Right atrium auricular region (tissue), 2 donors: ENCODE data around the gene XIST. TPM values are rescaled to one million over a fixed set of nuclear protein-coding genes. Genes with fewer than 3 reads are reported as not detected.

ENCODE experiments used
- DNase-seq: peaks from one replicate; pipeline ENCODE4 v3.0.0-alpha.2; 2019; ENCODE audit warnings: low spot score
- H3K27ac ChIP-seq, 2 donors: fragments of 200-600 bp; sonication (generic); 1 replicate in 1 of 2; 2 replicates in 1 of 2; pipeline ENCODE4 v1.5.1; 2016 to 2019
- H3K27me3 ChIP-seq, 2 donors: fragments of 200-600 bp; sonication (generic); one replicate each; pipeline versions ENCODE4 v1.5.1 to v1.6.0; 2017 to 2019
- H3K36me3 ChIP-seq: fragments of 200-600 bp; sonication (generic); one replicate; pipeline ENCODE4 v1.5.1; 2016
- H3K4me1 ChIP-seq, 2 donors: fragments of 200-600 bp; sonication (generic); one replicate each; pipeline versions ENCODE4 v1.5.1 to v1.6.0; 2017 to 2019
- H3K4me3 ChIP-seq, 2 donors: fragments of 200-600 bp; sonication (generic); 1 replicate in 1 of 2; 2 replicates in 1 of 2; pipeline ENCODE4 v1.5.1; 2017 to 2019; ENCODE audit warnings: mild to moderate bottlenecking in 1 of 2, moderate library complexity in 1 of 2
- H3K9me3 ChIP-seq, 2 donors: fragments of 200-600 bp; sonication (generic); one replicate each; pipeline ENCODE4 v1.5.1; 2019
- CTCF ChIP-seq, 2 donors: fragments of 200-600 bp; sonication (generic); IDR thresholded peaks; one replicate each; pipeline ENCODE4 v1.5.1; 2019; ENCODE audit warnings: antibody characterized with exemption in 2 of 2
- total RNA-seq, 2 donors: library from RNA; depleted of rRNA; stranded (reverse); fragments of >200 nt; gene quantifications; one replicate each; pipeline ENCODE4 v1.1.0, GENCODE V29; 2016

XIST gene
- total RNA-seq, 2 donors from 2014 or later = 73.0 to 81.0 TPM

GRCh38 chrX:73836956-73837477 is 15.5 kb downstream of the XIST start:
- no peaks in the 10 kb centered on the region for H3K36me3 ChIP-seq
- TF ChIP-seq CTCF (IDR thresholded peaks at IDR 0.05) = no peak
- peaks cover 0 to 24% of the 10 kb centered on the region in 2 donors for H3K4me1 ChIP-seq
- no peak for DNase-seq
- H3K4me3 ChIP-seq = no peak overlapping the region
- H3K27ac ChIP-seq = no peak overlapping the region
- H3K27me3 ChIP-seq = no peaks in the 10 kb centered on the region
- no peaks in the 10 kb centered on the region for H3K9me3 ChIP-seq

- TF ChIP-seq CTCF (IDR thresholded peaks at IDR 0.05) = no peak
- no peaks in the 10 kb centered on the region for H3K27me3 ChIP-seq
- no peak overlapping the region for H3K4me3 ChIP-seq
- peaks cover 0 to 9% of the 10 kb centered on the region in 2 donors for H3K4me1 ChIP-seq
- peaks cover 17% of the 10 kb centered on the region for H3K36me3 ChIP-seq
- no peak overlapping the region for H3K27ac ChIP-seq
- DNase-seq = no peak
- no peaks in the 10 kb centered on the region for H3K9me3 ChIP-seq
These were observed 18.3 kb downstream of the XIST start for GRCh38 chrX:73834219-73834618.

- DNase-seq = no peak
- H3K4me1 ChIP-seq = peaks cover 0 to 6% of the 10 kb centered on the region in 2 donors
- no peak for TF ChIP-seq CTCF (IDR thresholded peaks at IDR 0.05)
- H3K4me3 ChIP-seq = no peak overlapping the region
- H3K36me3 ChIP-seq = peaks cover 35% of the 10 kb centered on the region
- H3K27ac ChIP-seq = no peak overlapping the region
- no peaks in the 10 kb centered on the region for H3K27me3 ChIP-seq
- H3K9me3 ChIP-seq = no peaks in the 10 kb centered on the region
These were observed 20.2 kb downstream of the XIST start for GRCh38 chrX:73832319-73832718.

GRCh38 chrX:73831500-73831899 is 21.0 kb downstream of the XIST start:
- Histone ChIP-seq H3K36me3 (peaks cover 43% of the 10 kb centered on the region), H3K9me3 (no peaks in the 10 kb centered on the region), H3K4me3 (no peak overlapping the region), H3K27me3 (no peaks in the 10 kb centered on the region), H3K27ac (no peak overlapping the region), H3K4me1 (no peaks in the 10 kb centered on the region)
- DNase-seq = no peak
- TF ChIP-seq CTCF (IDR thresholded peaks at IDR 0.05) = no peak

- Histone ChIP-seq H3K27me3 (no peaks in the 10 kb centered on the region), H3K36me3 (peaks cover 51% of the 10 kb centered on the region), H3K4me3 (no peak overlapping the region), H3K27ac (no peak overlapping the region), H3K4me1 (no peaks in the 10 kb centered on the region), H3K9me3 (no peaks in the 10 kb centered on the region)
- TF ChIP-seq CTCF (IDR thresholded peaks at IDR 0.05) = no peak
- no peak for DNase-seq
These were observed 21.8 kb downstream of the XIST start for GRCh38 chrX:73830489-73831414.
